Panc1 (cell line): ENCODE data around the gene OVAAL. TPM values are rescaled to one million over a fixed set of nuclear protein-coding genes. Genes with fewer than 3 reads are reported as not detected.

ENCODE experiments used
- ATAC-seq: fragments of 200-7000 bp; cut with Tn5 transposase; 2 replicates; pipeline ENCODE4 v1.9.1; 2020; ENCODE audit warnings: mild to moderate bottlenecking, moderate library complexity
- BruUV-seq: library from RNA; stranded (reverse); fragments of 400-500 nt; replicated peaks from 2 replicates; lab custom pipeline; 2021; lab: Mats Ljungman, UMichigan
- CTCF ChIA-PET: fragments of 300-600 bp; sonication (Branson Sonifier 250); formaldehyde crosslinking; loops from one replicate; lab custom pipeline; 2022; ENCODE audit warnings: antibody characterized with exemption; lab: Charles Lee
- POLR2A ChIA-PET: fragments of 300-600 bp; sonication (Branson Sonifier 250); formaldehyde crosslinking; loops from one replicate; lab custom pipeline; 2022; ENCODE audit warnings: antibody characterized with exemption; lab: Charles Lee
- DNase-seq: peaks from one replicate; pipeline ENCODE4 v3.0.0-alpha.2; 2010; ENCODE audit warnings: low read depth, low spot score
- H3K27ac ChIP-seq: 2 replicates; pipeline ENCODE4 v1.5.1; 2011; ENCODE audit warnings: mild to moderate bottlenecking, low read length, inconsistent platforms
- H3K27me3 ChIP-seq: fragments of 200-500 bp; sonication (Bioruptor generic); 2 replicates; pipeline ENCODE4 v1.6.0; 2014; ENCODE audit warnings: low read length, inconsistent platforms; ENCODE audit not compliant: control insufficient read depth, insufficient read depth
- H3K36me3 ChIP-seq: fragments of 200-500 bp; sonication (Bioruptor generic); 2 replicates; pipeline ENCODE4 v1.5.1; 2014; ENCODE audit warnings: inconsistent platforms, mild to moderate bottlenecking, low read length, moderate library complexity; ENCODE audit not compliant: control insufficient read depth, insufficient read depth
- H3K4me1 ChIP-seq: 2 replicates; pipeline ENCODE4 v1.5.1; 2011; ENCODE audit warnings: inconsistent platforms, mild to moderate bottlenecking, low read length, moderate library complexity; ENCODE audit not compliant: control insufficient read depth, insufficient read depth
- H3K4me3 ChIP-seq, 2 experiments: 2 replicates each; pipeline ENCODE4 v1.5.1; 2011 to 2012; ENCODE audit warnings: low read depth in 2 of 2, low read length in 2 of 2, mild to moderate bottlenecking in 2 of 2, inconsistent platforms in 1 of 2, moderate library complexity in 1 of 2
- H3K9me3 ChIP-seq: fragments of 200-500 bp; sonication (Bioruptor generic); 2 replicates; pipeline ENCODE4 v1.5.1; 2014; ENCODE audit warnings: low read depth, mild to moderate bottlenecking, inconsistent platforms, low read length, moderate library complexity; ENCODE audit not compliant: control insufficient read depth, insufficient read depth
- POLR2AphosphoS5 ChIP-seq: IDR thresholded peaks from 2 replicates; pipeline ENCODE4 v1.6.1; 2012; ENCODE audit warnings: mild to moderate bottlenecking, low read depth, low read length, moderate library complexity
- SIN3A ChIP-seq: IDR thresholded peaks from 2 replicates; pipeline ENCODE4 v1.6.1; 2012; ENCODE audit warnings: low read depth, mild to moderate bottlenecking, low read length, moderate library complexity, borderline replicate concordance; ENCODE audit not compliant: insufficient read depth
- TCF7L2 ChIP-seq: IDR thresholded peaks from 2 replicates; pipeline ENCODE4 v1.6.1; 2011; ENCODE audit warnings: mild to moderate bottlenecking, low read depth, low read length, inconsistent platforms
- in situ Hi-C: cut with HindIII; loops from 2 replicates; pipeline ENCODE4 v1.10.0; 2016; ENCODE audit warnings: low sequenced_read_pairs, low pct_unique_long_range_greater_than_20kb
- intact Hi-C: fragments of 100-400 bp; cut with micrococcal nuclease; formaldehyde crosslinking; loops from one replicate; pipeline ENCODE4 v1.10.0; 2022; ENCODE audit not compliant: unreplicated experiment
- total RNA-seq: library from RNA; stranded (reverse); gene quantifications from one replicate; pipeline ENCODE4 v1.2.1, GENCODE V29; 2021; ENCODE audit not compliant: unreplicated experiment
- TF ChIP-seq, protein P1 (sequence below), 2 experiments: IDR thresholded peaks; 2 replicates each; pipeline ENCODE4 v1.6.1; 2011 to 2012; ENCODE audit warnings: low read depth in 2 of 2, control low read depth in 1 of 2, low read length in 1 of 2, mild to moderate bottlenecking in 1 of 2, moderate library complexity in 1 of 2; ENCODE audit not compliant: insufficient read depth in 1 of 2
- TF ChIP-seq, protein P2 (sequence below): fragments of 450-650 bp; IDR thresholded peaks from 2 replicates; pipeline ENCODE4 v1.5.1; 2017; ENCODE audit warnings: mild to moderate bottlenecking

Gene OVAAL
- total RNA-seq, 1 experiment from 2014 or later, result not detected

DNA sequence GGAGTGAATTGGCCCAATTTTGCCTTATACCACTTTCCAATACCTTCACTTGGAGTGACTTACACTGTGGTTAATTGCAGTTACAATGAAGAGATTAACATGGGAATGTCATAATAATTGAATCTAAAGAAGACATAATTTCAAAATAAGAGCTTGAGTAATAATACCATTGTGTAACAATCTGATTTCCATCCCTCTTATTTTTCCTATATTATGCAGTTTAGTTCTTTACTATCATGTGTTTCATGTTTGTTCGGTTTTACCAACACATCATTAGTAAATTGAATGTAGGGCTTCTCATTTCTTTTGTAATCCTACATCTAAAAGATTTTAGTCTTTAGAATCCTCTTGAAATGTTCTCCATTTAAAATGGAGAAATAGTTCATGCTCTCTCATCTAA is 53.9 kb downstream of the OVAAL start:
- H3K27ac ChIP-seq, result no peak overlapping the region
- H3K9me3 ChIP-seq, result no peaks in the 10 kb centered on the region
- ChIA-PET POLR2A (no interaction called here), CTCF (no interaction called here)
- ATAC-seq (no peak), DNase-seq (no peak)
- no peak overlapping the region for H3K4me3 ChIP-seq
- H3K36me3 ChIP-seq, result no peaks in the 10 kb centered on the region
- BruUV-seq, result no TSS peak
- TF ChIP-seq SIN3A, result no peak
- TF ChIP-seq, protein P1, sequence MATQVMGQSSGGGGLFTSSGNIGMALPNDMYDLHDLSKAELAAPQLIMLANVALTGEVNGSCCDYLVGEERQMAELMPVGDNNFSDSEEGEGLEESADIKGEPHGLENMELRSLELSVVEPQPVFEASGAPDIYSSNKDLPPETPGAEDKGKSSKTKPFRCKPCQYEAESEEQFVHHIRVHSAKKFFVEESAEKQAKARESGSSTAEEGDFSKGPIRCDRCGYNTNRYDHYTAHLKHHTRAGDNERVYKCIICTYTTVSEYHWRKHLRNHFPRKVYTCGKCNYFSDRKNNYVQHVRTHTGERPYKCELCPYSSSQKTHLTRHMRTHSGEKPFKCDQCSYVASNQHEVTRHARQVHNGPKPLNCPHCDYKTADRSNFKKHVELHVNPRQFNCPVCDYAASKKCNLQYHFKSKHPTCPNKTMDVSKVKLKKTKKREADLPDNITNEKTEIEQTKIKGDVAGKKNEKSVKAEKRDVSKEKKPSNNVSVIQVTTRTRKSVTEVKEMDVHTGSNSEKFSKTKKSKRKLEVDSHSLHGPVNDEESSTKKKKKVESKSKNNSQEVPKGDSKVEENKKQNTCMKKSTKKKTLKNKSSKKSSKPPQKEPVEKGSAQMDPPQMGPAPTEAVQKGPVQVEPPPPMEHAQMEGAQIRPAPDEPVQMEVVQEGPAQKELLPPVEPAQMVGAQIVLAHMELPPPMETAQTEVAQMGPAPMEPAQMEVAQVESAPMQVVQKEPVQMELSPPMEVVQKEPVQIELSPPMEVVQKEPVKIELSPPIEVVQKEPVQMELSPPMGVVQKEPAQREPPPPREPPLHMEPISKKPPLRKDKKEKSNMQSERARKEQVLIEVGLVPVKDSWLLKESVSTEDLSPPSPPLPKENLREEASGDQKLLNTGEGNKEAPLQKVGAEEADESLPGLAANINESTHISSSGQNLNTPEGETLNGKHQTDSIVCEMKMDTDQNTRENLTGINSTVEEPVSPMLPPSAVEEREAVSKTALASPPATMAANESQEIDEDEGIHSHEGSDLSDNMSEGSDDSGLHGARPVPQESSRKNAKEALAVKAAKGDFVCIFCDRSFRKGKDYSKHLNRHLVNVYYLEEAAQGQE (IDR thresholded peaks at IDR 0.05; ENCODE audit: insufficient read depth in 1 of 2, low read depth in 2 of 2, low read length in 1 of 2), result no peak
- TF ChIP-seq, protein P2, sequence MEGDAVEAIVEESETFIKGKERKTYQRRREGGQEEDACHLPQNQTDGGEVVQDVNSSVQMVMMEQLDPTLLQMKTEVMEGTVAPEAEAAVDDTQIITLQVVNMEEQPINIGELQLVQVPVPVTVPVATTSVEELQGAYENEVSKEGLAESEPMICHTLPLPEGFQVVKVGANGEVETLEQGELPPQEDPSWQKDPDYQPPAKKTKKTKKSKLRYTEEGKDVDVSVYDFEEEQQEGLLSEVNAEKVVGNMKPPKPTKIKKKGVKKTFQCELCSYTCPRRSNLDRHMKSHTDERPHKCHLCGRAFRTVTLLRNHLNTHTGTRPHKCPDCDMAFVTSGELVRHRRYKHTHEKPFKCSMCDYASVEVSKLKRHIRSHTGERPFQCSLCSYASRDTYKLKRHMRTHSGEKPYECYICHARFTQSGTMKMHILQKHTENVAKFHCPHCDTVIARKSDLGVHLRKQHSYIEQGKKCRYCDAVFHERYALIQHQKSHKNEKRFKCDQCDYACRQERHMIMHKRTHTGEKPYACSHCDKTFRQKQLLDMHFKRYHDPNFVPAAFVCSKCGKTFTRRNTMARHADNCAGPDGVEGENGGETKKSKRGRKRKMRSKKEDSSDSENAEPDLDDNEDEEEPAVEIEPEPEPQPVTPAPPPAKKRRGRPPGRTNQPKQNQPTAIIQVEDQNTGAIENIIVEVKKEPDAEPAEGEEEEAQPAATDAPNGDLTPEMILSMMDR, result no peak
- no peak for TF ChIP-seq TCF7L2
- TF ChIP-seq POLR2AphosphoS5, result no peak
- H3K27me3 ChIP-seq, result no peaks in the 10 kb centered on the region
- no peaks in the 10 kb centered on the region for H3K4me1 ChIP-seq
- in situ Hi-C loops (no loop called here), intact Hi-C loops (no loop called here)

DNA sequence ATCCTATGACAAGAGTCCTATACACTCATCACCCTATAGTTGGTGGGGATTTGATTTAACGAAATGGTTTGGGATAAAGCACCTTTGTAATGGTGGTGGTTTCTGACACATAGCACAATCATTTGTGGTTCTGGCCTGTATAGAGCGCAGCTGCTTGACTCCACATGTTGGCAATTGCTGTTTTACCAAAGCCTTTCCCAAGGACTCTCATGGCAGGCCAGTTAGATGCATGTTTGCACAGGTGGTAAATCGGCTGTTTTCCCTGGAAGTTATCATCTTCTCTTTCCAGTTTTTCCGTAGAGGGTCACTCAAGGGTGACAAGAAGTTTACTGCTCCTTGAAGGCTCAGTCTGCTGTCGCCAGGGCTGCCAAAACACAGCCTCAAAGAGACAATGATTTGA is 56.0 kb downstream of the OVAAL start:
- Histone ChIP-seq H3K27ac (no peak overlapping the region), H3K36me3 (no peaks in the 10 kb centered on the region), H3K4me1 (no peaks in the 10 kb centered on the region), H3K9me3 (no peaks in the 10 kb centered on the region), H3K27me3 (no peaks in the 10 kb centered on the region; the same call in 1 of the 2 replicates), H3K4me3 (no peak overlapping the region)
- BruUV-seq, result no TSS peak
- in situ Hi-C loops (no loop called here), intact Hi-C loops (no loop called here)
- ChIA-PET POLR2A (no interaction called here), CTCF (no interaction called here)
- no peak for DNase-seq
- TF ChIP-seq POLR2AphosphoS5 (no peak), SIN3A (no peak), TCF7L2 (no peak)
- TF ChIP-seq, protein P2, result no peak
- TF ChIP-seq, protein P1 (IDR thresholded peaks at IDR 0.05; ENCODE audit: insufficient read depth in 1 of 2, low read depth in 2 of 2, low read length in 1 of 2), result no peak
- ATAC-seq, result no peak
